ENCODE data around the gene TNS1. TPM values are rescaled to one million over a fixed set of nuclear protein-coding genes. Genes with fewer than 3 reads are reported as not detected.

TNS1 gene
- total and polyA plus RNA-seq, 10 of the 15 experiments (the other 5 are each of a cell fraction or from before 2014, with no cell fraction given) = 0.05 to 0.44 TPM; not detected in 8

DNA sequence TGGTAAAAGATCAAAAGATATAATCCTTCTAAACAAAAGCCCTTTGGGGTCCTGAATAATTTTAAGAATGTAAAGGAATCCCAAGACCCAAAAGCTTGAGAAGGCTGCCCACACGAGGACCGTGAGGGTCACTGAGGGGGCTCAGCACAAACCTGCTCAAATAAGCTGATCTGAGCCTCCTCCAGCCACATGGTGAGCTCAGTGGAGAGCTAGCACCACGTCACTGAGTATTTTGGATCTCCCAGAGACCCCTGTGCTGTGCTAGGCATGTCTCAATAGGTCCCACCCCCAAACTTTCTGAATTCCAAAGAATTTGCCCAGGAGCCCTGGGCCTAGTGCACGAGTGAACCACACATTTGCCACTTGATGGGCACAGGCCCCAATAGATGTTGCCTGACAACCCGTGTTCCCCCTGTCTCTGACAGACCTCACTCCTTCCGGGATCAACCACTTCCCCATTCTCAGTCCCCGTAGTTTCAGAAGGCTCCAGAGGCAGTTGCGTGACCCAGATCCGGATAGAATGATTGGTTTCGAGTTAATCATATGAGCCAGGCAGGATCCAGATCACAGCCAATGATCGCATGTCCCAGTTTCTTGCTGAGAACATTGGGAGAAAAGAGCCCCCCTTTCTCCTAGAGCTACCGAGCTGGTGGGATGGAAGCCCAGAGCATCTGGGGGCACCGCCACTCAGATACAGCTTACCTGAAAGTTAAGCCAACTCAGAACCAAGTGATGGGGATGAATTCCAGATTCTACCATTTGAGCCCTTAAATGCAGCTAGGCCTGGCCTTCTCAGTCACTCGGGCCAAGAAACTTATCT lies 203.8 kb downstream of the TNS1 start:
- no peaks in the 10 kb centered on the region for H3K79me2 ChIP-seq (ENCODE audit: control insufficient read depth, insufficient read depth, low read length)
- ChIA-PET RAD21 (ENCODE audit: unreplicated experiment) (no interaction called here), SMC1A (ENCODE audit: uncharacterized antibody, unreplicated experiment) (no interaction called here), CTCF (interaction anchor here (0.6 to 3.6 kb wide), 5 partner anchors 9 to 86 kb away, joined by 3 to 15 read pairs (median 4); no protein-coding TSS in a partner anchor), POLR2A (no interaction called here)
- ATAC-seq (peak; percentile 86), FAIRE-seq (no peak), DNase-seq (ENCODE audit: low read depth, low spot score) (no peak)
- H3K27ac ChIP-seq (ENCODE audit: control insufficient read depth, insufficient read depth) = no peak overlapping the region
- H3K4me1 ChIP-seq (ENCODE audit: control insufficient read depth, insufficient read depth, low read length) = peaks cover 4% of the 10 kb centered on the region
- no peak overlapping the region for H3K4me3 ChIP-seq
- peak overlapping the region; percentile 49; the same call in 1 of the 2 replicates for H3K4me2 ChIP-seq (ENCODE audit: control insufficient read depth, insufficient read depth)
- no peaks in the 10 kb centered on the region for H3K36me3 ChIP-seq (ENCODE audit: control insufficient read depth in 2 of 2, insufficient read depth in 2 of 2, low read length in 1 of 2)
- TF ChIP-seq CEBPZ (IDR thresholded peaks at IDR 0.05; ENCODE audit: low read depth, low read length) = no peak
- TF ChIP-seq RUNX3 (IDR thresholded peaks at IDR 0.05; ENCODE audit: low read length) = peak; percentile 74
- TF ChIP-seq EED (IDR thresholded peaks at IDR 0.05; ENCODE audit: low read depth) = peak; percentile 65; the same call in 1 of the 2 replicates
- no peak for TF ChIP-seq CHD2 (IDR thresholded peaks at IDR 0.05; ENCODE audit: borderline replicate concordance, low read depth, low read length)
- TF ChIP-seq IKZF1 (conservative IDR thresholded peaks at IDR 0.05) = peak; percentile 49; the same call in 1 of the 2 replicates
- TF ChIP-seq NFYB (IDR thresholded peaks at IDR 0.05; ENCODE audit: insufficient read depth, low read depth, low read length) = 0 out of 2 replicates have a peak, but pooled peaks have one; percentile 29
- TF ChIP-seq NR2C2 (IDR thresholded peaks at IDR 0.05; ENCODE audit: borderline replicate concordance, control insufficient read depth, insufficient read length, low read depth) = no peak
- peak; percentile 91 for TF ChIP-seq SPI1 (IDR thresholded peaks at IDR 0.05; ENCODE audit: borderline replicate concordance, insufficient read depth, low read depth, low read length)
- peak; percentile 17 to 39; a peak in 1 of 4 replicates for TF ChIP-seq IKZF2 (IDR thresholded peaks at IDR 0.05)
- no peaks in the 10 kb centered on the region for H3K9me3 ChIP-seq (replicated peaks; ENCODE audit: control insufficient read depth, insufficient read depth, low read length)
- no peak overlapping the region; the same call in 1 of the 2 replicates for H2AFZ ChIP-seq (ENCODE audit: control insufficient read depth, low read depth, low read length)
- 19% methylated on average over 14 of the region's 14 CpGs for WGBS (ENCODE audit: insufficient coverage, insufficient replicate concordance, low lambda C conversion rate, missing lambda C conversion rate)
- no TSS peak for BruUV-seq (replicated peaks)
- no peak overlapping the region for H3K9ac ChIP-seq (ENCODE audit: control insufficient read depth, insufficient read depth, low read length)
- intact Hi-C loops (cut with micrococcal nuclease; ENCODE audit: unreplicated experiment) = no loop called here
- in situ Hi-C loops (cut with MboI) = no loop called here
- H4K20me1 ChIP-seq (ENCODE audit: control insufficient read depth, insufficient read depth) = no peaks in the 10 kb centered on the region
- H3K27me3 ChIP-seq (replicated peaks in 1 of 2; ENCODE audit: control insufficient read depth in 2 of 2, insufficient read depth in 2 of 2, low read length in 1 of 2) = no peaks in the 10 kb centered on the region
